ENCODE results near the gene TEX53.

The TEX53 gene

DNA sequence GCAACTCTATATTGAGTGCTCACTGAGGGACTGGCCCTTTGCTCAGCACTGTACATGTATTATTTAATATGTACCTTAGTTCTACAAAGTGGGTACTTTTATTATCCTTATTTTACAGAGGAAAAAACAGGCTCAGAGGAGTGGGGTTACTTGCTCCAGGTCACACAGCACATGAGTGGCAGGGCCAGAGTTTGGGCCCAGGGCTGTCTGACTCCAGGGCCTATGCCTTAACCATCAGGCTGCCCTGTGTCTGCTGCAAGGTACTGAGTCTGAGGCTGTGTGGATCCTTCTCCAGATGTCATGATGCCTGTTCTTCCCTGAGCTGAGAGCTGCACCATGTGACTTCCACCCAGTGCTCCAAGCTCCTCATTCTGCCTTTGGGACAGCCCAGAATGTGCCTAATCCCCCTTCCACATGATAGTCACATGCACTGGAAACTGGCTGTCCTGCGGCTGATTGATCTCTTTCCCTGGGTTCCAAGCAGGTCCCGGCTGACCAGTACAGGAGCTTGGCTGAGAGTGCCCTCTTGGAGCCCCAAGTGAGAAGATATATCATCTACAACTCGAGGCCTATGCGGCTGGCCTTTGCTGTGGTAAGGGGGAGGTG lies 31.1 kb downstream of the TEX53 start:
- TF ChIP-seq CTCF (IDR thresholded peaks at IDR 0.05; ENCODE audit: poor library complexity, severe bottlenecking): no peak

DNA sequence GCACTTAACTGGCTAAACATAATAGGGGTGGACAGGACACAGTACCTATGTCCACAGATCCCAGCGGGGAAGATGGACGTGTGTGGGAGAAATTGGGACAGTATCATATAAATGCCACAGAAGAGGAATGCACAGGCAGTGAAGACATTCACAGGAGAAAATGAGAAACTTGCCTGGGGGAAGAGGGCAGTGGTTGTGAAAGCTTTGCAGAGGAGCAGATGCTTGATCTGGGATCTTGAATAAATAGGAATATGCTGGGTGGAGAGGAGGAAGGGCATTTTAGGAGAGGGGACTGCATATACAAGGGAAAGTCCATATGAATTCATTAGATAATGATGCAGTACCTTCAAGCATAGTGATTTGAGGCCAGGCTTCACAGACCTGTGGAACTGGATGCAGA lies 32.9 kb downstream of the TEX53 start:
- H3K4me1 ChIP-seq (ENCODE audit: insufficient read depth, poor library complexity, severe bottlenecking): no peaks in the 10 kb centered on the region
- H3K27ac ChIP-seq (ENCODE audit: poor library complexity, severe bottlenecking): no peak overlapping the region
- H3K4me3 ChIP-seq (ENCODE audit: severe bottlenecking): no peak overlapping the region
- H3K27me3 ChIP-seq (ENCODE audit: insufficient read depth, poor library complexity, severe bottlenecking): no peaks in the 10 kb centered on the region
- DNase-seq (ENCODE audit: low spot score): no peak
- ATAC-seq (ENCODE audit: low read depth): no peak
- TF ChIP-seq CTCF (IDR thresholded peaks at IDR 0.05; ENCODE audit: poor library complexity, severe bottlenecking): no peak
- no peaks in the 10 kb centered on the region for H3K9me3 ChIP-seq (ENCODE audit: severe bottlenecking)
- peaks cover 22% of the 10 kb centered on the region for H3K36me3 ChIP-seq (ENCODE audit: low read depth)

More for the DNA sequence above, 31.1 kb downstream of the TEX53 start:
- Histone ChIP-seq H3K4me3 (ENCODE audit: severe bottlenecking) (no peak overlapping the region), H3K4me1 (ENCODE audit: insufficient read depth, poor library complexity, severe bottlenecking) (no peaks in the 10 kb centered on the region), H3K36me3 (ENCODE audit: low read depth) (peaks cover 25% of the 10 kb centered on the region), H3K27ac (ENCODE audit: poor library complexity, severe bottlenecking) (no peak overlapping the region), H3K9me3 (ENCODE audit: severe bottlenecking) (no peaks in the 10 kb centered on the region), H3K27me3 (ENCODE audit: insufficient read depth, poor library complexity, severe bottlenecking) (no peaks in the 10 kb centered on the region)
- no peak for ATAC-seq (ENCODE audit: low read depth)
- DNase-seq (ENCODE audit: low spot score): no peak

- no peaks in the 10 kb centered on the region for H3K4me1 ChIP-seq (ENCODE audit: insufficient read depth, poor library complexity, severe bottlenecking)
- H3K4me3 ChIP-seq (ENCODE audit: severe bottlenecking): no peak overlapping the region
Measured at GRCh38 chr9:114621975-114622609, 35.5 kb downstream of the TEX53 start.

GRCh38 chr9:114621561-114621960 lies 36.0 kb downstream of the TEX53 start:
- H3K36me3 ChIP-seq (ENCODE audit: low read depth): peaks cover 15% of the 10 kb centered on the region
- no peaks in the 10 kb centered on the region for H3K27me3 ChIP-seq (ENCODE audit: insufficient read depth, poor library complexity, severe bottlenecking)
- no peak overlapping the region for H3K27ac ChIP-seq (ENCODE audit: poor library complexity, severe bottlenecking)
- no peaks in the 10 kb centered on the region for H3K9me3 ChIP-seq (ENCODE audit: severe bottlenecking)
- H3K4me3 ChIP-seq (ENCODE audit: severe bottlenecking): no peak overlapping the region
- DNase-seq (ENCODE audit: low spot score) (no peak), ATAC-seq (ENCODE audit: low read depth) (no peak)
- TF ChIP-seq CTCF (IDR thresholded peaks at IDR 0.05; ENCODE audit: poor library complexity, severe bottlenecking): no peak
- H3K4me1 ChIP-seq (ENCODE audit: insufficient read depth, poor library complexity, severe bottlenecking): no peaks in the 10 kb centered on the region

More at GRCh38 chr9:114621975-114622609, 35.5 kb downstream of the TEX53 start:
- ATAC-seq (ENCODE audit: low read depth): peak; percentile 91
- Histone ChIP-seq H3K27ac (ENCODE audit: poor library complexity, severe bottlenecking) (no peak overlapping the region), H3K27me3 (ENCODE audit: insufficient read depth, poor library complexity, severe bottlenecking) (no peaks in the 10 kb centered on the region), H3K36me3 (ENCODE audit: low read depth) (peaks cover 15% of the 10 kb centered on the region), H3K9me3 (ENCODE audit: severe bottlenecking) (no peaks in the 10 kb centered on the region)
- no peak for TF ChIP-seq CTCF (IDR thresholded peaks at IDR 0.05; ENCODE audit: poor library complexity, severe bottlenecking)
- DNase-seq (ENCODE audit: low spot score): no peak

DNA sequence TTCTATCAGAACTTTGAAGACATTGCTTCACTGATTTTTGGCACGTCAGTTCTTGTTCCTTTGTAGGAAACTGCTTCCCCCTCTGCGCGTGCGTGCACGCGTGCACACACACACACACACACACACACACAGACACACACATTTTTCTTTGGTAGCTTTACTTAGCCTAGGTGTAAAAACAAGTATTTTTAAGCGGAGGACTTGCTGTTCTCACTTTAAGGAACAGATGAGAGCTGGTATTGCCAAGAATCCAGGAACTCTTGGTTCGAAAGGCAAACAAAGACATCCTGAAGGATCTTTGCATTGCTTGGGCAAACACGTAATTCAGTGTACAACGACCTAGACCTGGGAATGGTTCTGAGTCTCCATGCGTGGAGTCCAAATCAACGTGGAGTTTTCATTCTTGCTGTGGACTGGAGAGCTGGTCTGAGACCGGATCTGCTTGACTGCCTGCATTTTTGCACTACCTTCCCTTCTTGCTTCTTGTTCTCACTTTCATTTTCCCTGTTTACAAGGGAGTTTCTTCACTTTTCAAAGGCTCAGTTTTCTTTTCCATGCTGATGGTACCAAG lies 38.3 kb downstream of the TEX53 start:
- Histone ChIP-seq H3K36me3 (ENCODE audit: low read depth) (peaks cover 15% of the 10 kb centered on the region), H3K4me3 (ENCODE audit: severe bottlenecking) (peak overlapping the region; percentile 10), H3K27ac (ENCODE audit: poor library complexity, severe bottlenecking) (peak overlapping the region; percentile 29), H3K27me3 (ENCODE audit: insufficient read depth, poor library complexity, severe bottlenecking) (no peaks in the 10 kb centered on the region), H3K4me1 (ENCODE audit: insufficient read depth, poor library complexity, severe bottlenecking) (no peaks in the 10 kb centered on the region), H3K9me3 (ENCODE audit: severe bottlenecking) (no peaks in the 10 kb centered on the region)
- no peak for TF ChIP-seq CTCF (IDR thresholded peaks at IDR 0.05; ENCODE audit: poor library complexity, severe bottlenecking)
- no peak for DNase-seq (ENCODE audit: low spot score)
- ATAC-seq (ENCODE audit: low read depth): peak; percentile 32; the same call in 1 of the 3 replicates
